GM21717 (cell line): ENCODE results near the gene FBXO10.

Experiments
- ATAC-seq: cut with Tn5 transposase; IDR thresholded peaks from one replicate; pipeline ENCODE4 v1.9.1; 2021; ENCODE audit warnings: mild to moderate bottlenecking, moderate library complexity; ENCODE audit not compliant: unreplicated experiment

Gene FBXO10

GRCh38 chr9:37554318-37554717, 21.9 kb downstream of the FBXO10 start:
- ATAC-seq: no peak

GRCh38 chr9:37551888-37552287, 24.3 kb downstream of the FBXO10 start:
- no peak for ATAC-seq

GRCh38 chr9:37551468-37551867, 24.7 kb downstream of the FBXO10 start:
- no peak for ATAC-seq

GRCh38 chr9:37550781-37551180, 25.4 kb downstream of the FBXO10 start:
- ATAC-seq: no peak

- no peak for ATAC-seq
Measured at GRCh38 chr9:37549527-37549926, 26.7 kb downstream of the FBXO10 start.

GRCh38 chr9:37547328-37547878, 28.8 kb downstream of the FBXO10 start:
- ATAC-seq: no peak

GRCh38 chr9:37543468-37543867, 32.7 kb downstream of the FBXO10 start:
- no peak for ATAC-seq

- ATAC-seq: no peak
Measured at GRCh38 chr9:37542895-37543294, 33.3 kb downstream of the FBXO10 start.

- ATAC-seq: no peak
Measured at GRCh38 chr9:37542488-37542887, 33.7 kb downstream of the FBXO10 start.

- no peak for ATAC-seq
Measured at GRCh38 chr9:37541465-37541864, 34.7 kb downstream of the FBXO10 start.

- ATAC-seq: no peak
Measured at GRCh38 chr9:37540634-37541033, 35.5 kb downstream of the FBXO10 start.

- no peak for ATAC-seq
Measured at GRCh38 chr9:37539634-37540033, 36.5 kb downstream of the FBXO10 start.

- no peak for ATAC-seq
Measured at GRCh38 chr9:37538099-37538498, 38.1 kb downstream of the FBXO10 start.

- ATAC-seq: no peak
Measured at GRCh38 chr9:37534901-37535300, 41.3 kb downstream of the FBXO10 start.

- ATAC-seq: no peak
Measured at GRCh38 chr9:37534412-37534811, 41.8 kb downstream of the FBXO10 start.

GRCh38 chr9:37531699-37532098, 44.5 kb downstream of the FBXO10 start:
- no peak for ATAC-seq

- peak; percentile 54 for ATAC-seq
Measured at GRCh38 chr9:37528652-37529471, 47.3 kb downstream of the FBXO10 start.

- no peak for ATAC-seq
Measured at GRCh38 chr9:37523916-37524315, 52.3 kb downstream of the FBXO10 start.

- ATAC-seq: no peak
Measured at GRCh38 chr9:37522971-37523370, 53.2 kb downstream of the FBXO10 start.

- ATAC-seq: no peak
Measured at GRCh38 chr9:37521111-37521510, 55.1 kb downstream of the FBXO10 start.

- ATAC-seq: no peak
Measured at GRCh38 chr9:37520641-37521040, 55.5 kb downstream of the FBXO10 start.

GRCh38 chr9:37517923-37518322, 58.3 kb downstream of the FBXO10 start:
- ATAC-seq: no peak
